Ishikawa (cell line): ENCODE results near the gene GABRB1.

Experiments
- CEBPB ChIP-seq: IDR thresholded peaks from 2 replicates; pipeline ENCODE4 v1.6.1; 2012
- CREB1 ChIP-seq: IDR thresholded peaks from 2 replicates; pipeline ENCODE4 v1.6.1; 2012; ENCODE audit warnings: low read depth
- EGR1 ChIP-seq: IDR thresholded peaks from 2 replicates; pipeline ENCODE4 v1.6.1; 2012
- EP300 ChIP-seq: IDR thresholded peaks from 2 replicates; pipeline ENCODE4 v1.6.1; 2012; ENCODE audit warnings: borderline replicate concordance
- FOXM1 ChIP-seq: IDR thresholded peaks from 2 replicates; pipeline ENCODE4 v1.6.1; 2012; ENCODE audit warnings: low read depth, borderline replicate concordance
- MAX ChIP-seq: IDR thresholded peaks from 2 replicates; pipeline ENCODE4 v1.6.1; 2012
- NFIC ChIP-seq: IDR thresholded peaks from 2 replicates; pipeline ENCODE4 v1.6.1; 2012
- RAD21 ChIP-seq: IDR thresholded peaks from 2 replicates; pipeline ENCODE4 v1.6.1; 2012; ENCODE audit warnings: low read depth
- TAF1 ChIP-seq: IDR thresholded peaks from 2 replicates; pipeline ENCODE4 v1.6.1; 2012; ENCODE audit warnings: low read depth, mild to moderate bottlenecking
- TCF12 ChIP-seq: IDR thresholded peaks from 2 replicates; pipeline ENCODE4 v1.6.1; 2012; ENCODE audit warnings: low read depth
- TEAD4 ChIP-seq: IDR thresholded peaks from 2 replicates; pipeline ENCODE4 v1.6.1; 2012
- USF1 ChIP-seq: IDR thresholded peaks from 2 replicates; pipeline ENCODE4 v1.6.1; 2012
- YY1 ChIP-seq: IDR thresholded peaks from 2 replicates; pipeline ENCODE4 v1.6.1; 2012; ENCODE audit warnings: low read depth
- ZBTB7A ChIP-seq: IDR thresholded peaks from 2 replicates; pipeline ENCODE4 v1.6.1; 2012; ENCODE audit warnings: low read depth
- TF ChIP-seq, protein P1 (sequence below): IDR thresholded peaks from 2 replicates; pipeline ENCODE4 v1.6.1; 2012; ENCODE audit warnings: low read depth, mild to moderate bottlenecking

Gene GABRB1

DNA sequence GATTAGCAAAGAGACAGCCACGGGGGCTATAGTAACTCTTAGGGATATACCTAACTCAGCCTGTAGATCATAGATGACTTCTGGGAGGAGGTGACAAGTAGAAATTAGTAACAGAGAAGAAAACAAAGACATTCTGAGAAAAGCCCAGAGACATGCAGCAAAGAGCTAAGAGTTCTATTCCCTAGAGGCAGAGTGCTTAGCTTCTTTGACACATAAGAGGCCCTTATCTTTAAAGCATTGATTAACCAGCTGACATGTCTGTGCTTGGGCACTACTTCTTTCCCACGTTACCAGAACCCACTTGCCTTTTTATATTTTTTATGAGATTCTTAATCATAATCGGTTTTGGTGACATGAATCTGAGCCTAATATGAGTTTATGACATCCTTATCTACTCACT lies 179.5 kb downstream of the GABRB1 start:
- TF ChIP-seq, protein P1, sequence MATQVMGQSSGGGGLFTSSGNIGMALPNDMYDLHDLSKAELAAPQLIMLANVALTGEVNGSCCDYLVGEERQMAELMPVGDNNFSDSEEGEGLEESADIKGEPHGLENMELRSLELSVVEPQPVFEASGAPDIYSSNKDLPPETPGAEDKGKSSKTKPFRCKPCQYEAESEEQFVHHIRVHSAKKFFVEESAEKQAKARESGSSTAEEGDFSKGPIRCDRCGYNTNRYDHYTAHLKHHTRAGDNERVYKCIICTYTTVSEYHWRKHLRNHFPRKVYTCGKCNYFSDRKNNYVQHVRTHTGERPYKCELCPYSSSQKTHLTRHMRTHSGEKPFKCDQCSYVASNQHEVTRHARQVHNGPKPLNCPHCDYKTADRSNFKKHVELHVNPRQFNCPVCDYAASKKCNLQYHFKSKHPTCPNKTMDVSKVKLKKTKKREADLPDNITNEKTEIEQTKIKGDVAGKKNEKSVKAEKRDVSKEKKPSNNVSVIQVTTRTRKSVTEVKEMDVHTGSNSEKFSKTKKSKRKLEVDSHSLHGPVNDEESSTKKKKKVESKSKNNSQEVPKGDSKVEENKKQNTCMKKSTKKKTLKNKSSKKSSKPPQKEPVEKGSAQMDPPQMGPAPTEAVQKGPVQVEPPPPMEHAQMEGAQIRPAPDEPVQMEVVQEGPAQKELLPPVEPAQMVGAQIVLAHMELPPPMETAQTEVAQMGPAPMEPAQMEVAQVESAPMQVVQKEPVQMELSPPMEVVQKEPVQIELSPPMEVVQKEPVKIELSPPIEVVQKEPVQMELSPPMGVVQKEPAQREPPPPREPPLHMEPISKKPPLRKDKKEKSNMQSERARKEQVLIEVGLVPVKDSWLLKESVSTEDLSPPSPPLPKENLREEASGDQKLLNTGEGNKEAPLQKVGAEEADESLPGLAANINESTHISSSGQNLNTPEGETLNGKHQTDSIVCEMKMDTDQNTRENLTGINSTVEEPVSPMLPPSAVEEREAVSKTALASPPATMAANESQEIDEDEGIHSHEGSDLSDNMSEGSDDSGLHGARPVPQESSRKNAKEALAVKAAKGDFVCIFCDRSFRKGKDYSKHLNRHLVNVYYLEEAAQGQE: no peak
- no peak for TF ChIP-seq RAD21
- no peak for TF ChIP-seq CREB1
- TF ChIP-seq MAX: no peak
- TF ChIP-seq EP300: no peak
- TF ChIP-seq TAF1: no peak
- TF ChIP-seq EGR1: no peak
- TF ChIP-seq CEBPB: no peak

DNA sequence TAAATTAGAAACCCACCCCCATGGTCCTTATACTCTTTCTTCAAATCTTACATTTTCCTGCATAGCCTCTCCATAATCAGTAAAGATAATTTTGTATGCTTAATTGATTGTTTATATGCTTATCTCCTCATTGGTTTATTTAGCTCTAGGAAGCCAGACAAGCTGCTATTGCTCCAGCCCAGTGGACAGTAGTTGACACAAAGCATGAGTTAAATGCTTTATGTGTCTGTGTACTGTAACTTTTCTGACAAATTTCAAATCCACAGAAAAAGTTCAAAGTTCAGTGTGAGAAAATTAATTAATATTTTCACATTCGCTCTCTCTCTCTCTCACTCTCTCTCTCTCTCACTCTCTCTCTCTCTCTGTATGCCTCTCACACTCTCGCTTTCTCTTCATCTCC lies 181.7 kb downstream of the GABRB1 start:
- TF ChIP-seq EGR1 (no peak), CEBPB (no peak), TCF12 (no peak), YY1 (no peak), RAD21 (no peak), NFIC (no peak), MAX (no peak), TAF1 (no peak), EP300 (no peak), FOXM1 (no peak), USF1 (no peak), TEAD4 (no peak), ZBTB7A (no peak), CREB1 (no peak)
- TF ChIP-seq, protein P1: no peak

GRCh38 chr4:47213539-47213938 lies 182.2 kb downstream of the GABRB1 start:
- TF ChIP-seq USF1 (no peak), MAX (no peak), EGR1 (no peak), YY1 (no peak), TAF1 (no peak), NFIC (no peak), TCF12 (no peak), RAD21 (no peak), EP300 (no peak), FOXM1 (no peak), CEBPB (no peak), ZBTB7A (no peak), CREB1 (no peak), TEAD4 (no peak)
- TF ChIP-seq, protein P1: no peak

- TF ChIP-seq FOXM1 (no peak), RAD21 (no peak), CEBPB (no peak), TAF1 (no peak), NFIC (no peak), ZBTB7A (no peak), MAX (no peak), EGR1 (no peak)
These were observed 182.6 kb downstream of the GABRB1 start for GRCh38 chr4:47213971-47214370.
